ENCODE measurements around the gene TOP3B.

TOP3B gene

GRCh38 chr22:21943571-21944448, 38.8 kb downstream of the TOP3B start:
- TF ChIP-seq SIN3A (IDR thresholded peaks at IDR 0.05; ENCODE audit: borderline replicate concordance, insufficient read depth, low read length): no peak
- no peak for TF ChIP-seq TAF1 (IDR thresholded peaks at IDR 0.05; ENCODE audit: borderline replicate concordance, insufficient read depth, low read length)
- no peak for TF ChIP-seq POLR2AphosphoS5 (IDR thresholded peaks at IDR 0.05; ENCODE audit: low read depth, low read length)
- TF ChIP-seq REST (IDR thresholded peaks at IDR 0.05; ENCODE audit: insufficient read depth in 1 of 2, low read depth in 2 of 2, low read length in 2 of 2): no peak
- no peak for TF ChIP-seq FOXP2 (optimal IDR thresholded peaks at IDR 0.05; ENCODE audit: borderline replicate concordance, extremely low read depth, extremely low read length, insufficient read depth)

- TF ChIP-seq REST (IDR thresholded peaks at IDR 0.05; ENCODE audit: insufficient read depth in 1 of 2, low read depth in 2 of 2, low read length in 2 of 2) (0 out of 4 replicates have a peak, but pooled peaks of 1 of the 2 experiments have one; percentile 41), FOXP2 (optimal IDR thresholded peaks at IDR 0.05; ENCODE audit: borderline replicate concordance, extremely low read depth, extremely low read length, insufficient read depth) (peak; percentile 84), SIN3A (IDR thresholded peaks at IDR 0.05; ENCODE audit: borderline replicate concordance, insufficient read depth, low read length) (no peak), TAF1 (IDR thresholded peaks at IDR 0.05; ENCODE audit: borderline replicate concordance, insufficient read depth, low read length) (no peak), POLR2AphosphoS5 (IDR thresholded peaks at IDR 0.05; ENCODE audit: low read depth, low read length) (no peak)
Measured at GRCh38 chr22:21942407-21943343, 39.9 kb downstream of the TOP3B start.

GRCh38 chr22:21941921-21942320, 40.7 kb downstream of the TOP3B start:
- no peak for TF ChIP-seq FOXP2 (optimal IDR thresholded peaks at IDR 0.05; ENCODE audit: borderline replicate concordance, extremely low read depth, extremely low read length, insufficient read depth)
- no peak for TF ChIP-seq TAF1 (IDR thresholded peaks at IDR 0.05; ENCODE audit: borderline replicate concordance, insufficient read depth, low read length)
- TF ChIP-seq SIN3A (IDR thresholded peaks at IDR 0.05; ENCODE audit: borderline replicate concordance, insufficient read depth, low read length): no peak
- TF ChIP-seq REST (IDR thresholded peaks at IDR 0.05; ENCODE audit: insufficient read depth in 1 of 2, low read depth in 2 of 2, low read length in 2 of 2): no peak
- TF ChIP-seq POLR2AphosphoS5 (IDR thresholded peaks at IDR 0.05; ENCODE audit: low read depth, low read length): no peak

- TF ChIP-seq POLR2AphosphoS5 (IDR thresholded peaks at IDR 0.05; ENCODE audit: low read depth, low read length): no peak
- TF ChIP-seq TAF1 (IDR thresholded peaks at IDR 0.05; ENCODE audit: borderline replicate concordance, insufficient read depth, low read length): no peak
Measured at GRCh38 chr22:21940521-21940920, 42.1 kb downstream of the TOP3B start.

GRCh38 chr22:21939461-21939913, 43.1 kb downstream of the TOP3B start:
- TF ChIP-seq FOXP2 (optimal IDR thresholded peaks at IDR 0.05; ENCODE audit: borderline replicate concordance, extremely low read depth, extremely low read length, insufficient read depth) (no peak), TAF1 (IDR thresholded peaks at IDR 0.05; ENCODE audit: borderline replicate concordance, insufficient read depth, low read length) (no peak), REST (IDR thresholded peaks at IDR 0.05; ENCODE audit: insufficient read depth in 1 of 2, low read depth in 2 of 2, low read length in 2 of 2) (no peak), SIN3A (IDR thresholded peaks at IDR 0.05; ENCODE audit: borderline replicate concordance, insufficient read depth, low read length) (no peak), POLR2AphosphoS5 (IDR thresholded peaks at IDR 0.05; ENCODE audit: low read depth, low read length) (no peak)
